ENCODE results near the gene MYL9.
A peak's percentile ranks its signal among the peaks of the same experiment; 100 is the strongest.
"Not testable (repeated sequence)": the region's sequence is repeated elsewhere in the genome, so short reads cannot be mapped to it uniquely, and the experiment has no call there.

The MYL9 gene

GRCh38 chr20:36549942-36550789 is 8.8 kb downstream of the MYL9 start:
- DNase-seq: no peak

DNA sequence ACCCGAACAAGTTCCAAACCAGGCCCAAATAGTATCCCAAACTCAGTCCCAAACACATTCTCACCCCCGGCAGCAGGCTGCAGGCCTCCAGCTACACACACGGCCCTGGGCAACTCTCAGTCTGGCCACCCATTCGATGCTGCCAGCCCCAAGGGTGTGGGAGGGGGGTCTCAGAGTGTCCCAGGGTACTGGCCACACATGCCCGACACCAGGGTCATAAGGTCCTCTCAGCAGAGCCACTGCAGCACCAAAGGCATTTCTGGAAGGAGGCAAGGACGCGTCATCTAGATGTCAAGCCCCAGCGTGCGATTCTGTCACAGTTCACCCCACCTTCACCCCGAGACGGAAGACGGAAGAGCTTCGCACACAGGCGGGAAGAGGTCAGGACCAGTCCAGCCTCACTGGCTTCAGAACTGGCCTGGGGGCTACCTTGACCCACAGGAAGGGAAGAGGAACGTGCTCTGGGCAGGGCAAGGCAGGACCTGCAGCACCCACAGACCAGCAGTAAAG is 9.5 kb downstream of the MYL9 start:
- no peak for DNase-seq

- DNase-seq: no peak
Measured at GRCh38 chr20:36555248-36555647, 13.9 kb downstream of the MYL9 start.

GRCh38 chr20:36562724-36563123 is 21.4 kb downstream of the MYL9 start:
- no peak for DNase-seq

DNA sequence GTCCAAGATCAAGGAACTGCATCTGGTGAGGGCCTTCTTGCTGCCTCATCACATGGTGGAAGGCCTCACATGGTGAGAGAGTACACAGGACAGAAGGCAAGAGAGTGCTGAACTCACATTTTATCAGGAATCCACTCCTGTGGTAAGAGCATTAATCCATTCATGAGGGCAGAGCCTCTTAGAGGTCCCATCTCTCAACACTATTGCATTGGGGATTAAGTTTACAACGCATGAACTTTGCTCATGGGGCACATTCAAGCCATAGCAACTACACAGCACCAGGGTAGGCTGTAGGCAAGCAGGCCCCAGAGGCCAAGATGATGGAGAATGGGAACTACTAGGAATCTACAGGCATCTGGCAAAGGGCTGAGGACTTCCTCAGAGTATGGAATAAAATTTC is 22.1 kb downstream of the MYL9 start:
- no peak for DNase-seq

DNA sequence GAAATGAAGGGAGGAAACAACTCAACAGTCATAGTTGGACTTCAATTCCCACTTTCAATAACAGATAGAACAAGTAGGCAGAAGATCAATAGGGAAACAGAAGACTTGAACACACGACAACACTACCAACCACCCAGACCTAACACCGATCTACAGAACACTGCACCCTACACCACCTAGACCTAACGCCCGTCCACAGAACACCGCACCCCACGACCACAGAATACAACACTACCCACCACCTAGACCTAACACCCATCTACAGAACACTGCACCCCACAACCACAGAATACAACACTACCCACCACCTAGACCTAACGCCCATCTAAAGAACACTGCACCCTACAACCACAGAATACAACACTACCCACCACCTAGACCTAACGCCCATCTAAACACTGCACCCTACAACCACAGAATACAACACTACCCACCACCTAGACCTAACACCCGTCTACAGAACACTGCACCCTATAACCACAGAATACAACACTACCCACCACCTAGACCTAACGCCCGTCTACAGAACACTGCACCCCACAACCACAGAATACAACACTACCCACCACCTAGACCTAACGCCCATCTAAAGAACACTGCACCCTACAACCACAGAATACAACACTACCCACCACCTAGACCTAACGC is 22.9 kb downstream of the MYL9 start:
- DNase-seq: not testable (repeated sequence)

- not testable (repeated sequence) for DNase-seq
Measured at GRCh38 chr20:36564726-36565121, 23.4 kb downstream of the MYL9 start.

- DNase-seq: no peak
Measured at GRCh38 chr20:36565520-36565919, 24.2 kb downstream of the MYL9 start.

- no peak for DNase-seq
Measured at GRCh38 chr20:36569847-36570429, 28.6 kb downstream of the MYL9 start.

GRCh38 chr20:36571564-36572504 is 30.5 kb downstream of the MYL9 start:
- no peak for DNase-seq

DNA sequence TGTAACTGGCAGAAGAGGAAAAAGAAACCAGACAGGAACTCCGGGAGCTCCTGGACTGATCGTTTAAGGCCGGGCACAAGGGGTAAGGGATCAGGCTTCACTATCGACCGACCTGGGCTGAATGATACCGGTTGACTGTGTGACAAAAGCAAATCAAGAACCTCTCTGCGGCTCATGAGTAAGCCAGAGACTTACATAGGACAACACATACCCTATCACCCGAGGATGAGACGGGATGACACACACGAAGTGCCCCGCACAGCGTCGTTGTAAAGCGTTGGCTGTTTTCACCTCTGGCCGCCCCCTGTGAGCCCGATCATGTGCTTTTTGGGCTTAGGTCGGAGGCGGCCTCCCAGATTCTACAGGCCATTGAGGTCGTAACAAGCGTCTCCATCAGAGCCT is 31.4 kb downstream of the MYL9 start:
- DNase-seq: peak in 1 of 2 experiments; percentile 33

GRCh38 chr20:36573103-36573797 is 31.9 kb downstream of the MYL9 start, which contains the start of gene TGIF2:
TSS of gene TGIF2 (plus strand) at chr20:36573597. CDS start at chr20:36578775, 5,178 bp downstream.
- DNase-seq: peak; percentile 45 to 93

DNA sequence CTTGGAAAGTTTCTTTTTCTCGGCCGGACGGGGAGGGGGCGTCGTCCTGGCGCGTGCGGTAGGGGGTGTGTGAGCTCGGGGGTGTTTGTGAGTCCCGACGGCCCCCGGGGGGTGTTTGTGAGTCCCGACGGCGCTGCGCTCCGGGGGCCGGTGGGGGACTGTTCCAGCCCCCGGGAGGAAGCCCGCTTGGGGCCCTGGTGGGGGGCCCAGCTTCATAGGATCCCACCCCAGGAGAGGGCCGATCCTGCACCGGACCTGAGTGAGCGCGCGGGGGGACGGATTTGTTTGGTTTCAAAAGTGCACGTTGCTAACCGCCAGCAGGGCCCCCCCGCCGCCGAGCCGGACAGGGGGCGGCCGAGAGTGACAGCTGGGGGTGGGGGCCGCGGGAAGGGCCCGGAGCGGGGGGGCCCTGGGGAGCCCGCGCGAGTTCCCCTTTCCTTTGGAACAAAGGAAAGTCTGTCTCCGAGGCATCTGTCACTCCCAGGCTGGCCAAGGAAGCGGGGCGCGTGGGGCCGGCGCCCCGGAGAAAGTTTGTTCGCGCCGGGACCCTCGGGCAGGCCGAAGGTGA is 32.6 kb downstream of the MYL9 start:
- peak in 1 of 2 experiments; percentile 60 for DNase-seq

GRCh38 chr20:36574366-36575135 is 33.2 kb downstream of the MYL9 start:
- DNase-seq: peak; percentile 38 to 63

- DNase-seq: no peak
Measured at GRCh38 chr20:36576081-36576445, 34.7 kb downstream of the MYL9 start.

- DNase-seq: no peak
Measured at GRCh38 chr20:36578356-36579041, 37.2 kb downstream of the MYL9 start.

DNA sequence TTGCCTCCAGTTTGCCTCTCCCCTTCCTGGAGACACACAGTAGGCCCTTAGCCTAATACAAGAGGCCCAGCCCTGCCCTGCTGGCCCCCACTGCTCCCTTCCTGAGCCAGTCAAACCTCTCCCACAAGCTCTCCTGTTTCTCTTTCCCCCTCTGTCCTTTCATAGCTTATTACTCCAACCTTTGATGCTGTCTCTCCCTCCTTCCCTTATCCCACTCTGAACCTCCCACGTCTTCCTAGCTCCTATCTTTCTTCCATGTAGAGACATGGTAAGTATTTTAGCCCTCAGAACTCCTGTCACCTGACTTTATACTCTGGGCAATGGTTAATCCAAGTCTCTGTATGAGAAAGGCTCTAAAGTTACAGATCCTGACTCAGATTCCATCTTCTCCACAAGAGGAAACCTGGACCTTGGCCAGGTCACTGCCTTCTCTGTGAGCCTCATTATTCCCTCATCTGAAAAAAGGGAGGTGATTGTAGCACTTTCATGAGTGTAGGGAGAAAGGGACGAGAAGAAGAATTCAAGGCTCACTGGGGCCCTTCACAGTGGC is 38.8 kb downstream of the MYL9 start:
- no peak for DNase-seq

- DNase-seq: no peak
Measured at GRCh38 chr20:36582322-36582721, 41.0 kb downstream of the MYL9 start.

- DNase-seq: no peak
Measured at GRCh38 chr20:36582821-36583220, 41.5 kb downstream of the MYL9 start.

DNA sequence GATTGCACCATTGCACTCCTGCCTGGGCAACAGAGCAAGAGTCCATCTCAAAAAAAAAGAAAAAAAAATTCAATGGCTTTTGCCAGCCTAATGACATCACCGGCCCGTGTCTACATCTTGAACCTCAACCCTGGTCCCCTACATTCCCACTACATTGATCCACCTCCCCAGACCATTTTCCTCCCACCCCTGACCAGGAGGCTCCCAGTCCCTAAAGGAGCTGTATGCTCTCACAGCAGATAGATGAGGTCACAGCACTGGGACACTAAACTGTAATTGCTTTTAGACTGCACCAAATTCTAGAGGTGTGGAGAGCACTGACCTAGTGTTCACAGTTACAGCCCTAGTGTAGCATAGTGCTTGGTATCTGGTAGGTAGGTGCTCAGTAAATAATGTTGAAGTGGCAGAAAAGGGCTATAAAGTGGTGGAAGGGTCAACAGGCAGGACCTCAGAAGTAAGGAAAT is 42.7 kb downstream of the MYL9 start:
- no peak for DNase-seq

Measured in NCI-H526 (cell line).